Stimulated activated CD4-positive, alpha-beta T cell treated with anti-CD3 and anti-CD28 coated beads, TNF-alpha, amount 100 ng/mL, for 4 hours (primary cell): Measurements from ENCODE around the gene FBXL15.

Source experiments
- DNase-seq, 3 experiments: peaks; one replicate each; pipeline ENCODE4 v3.0.0-alpha.2; 2020; ENCODE audit warnings: low read depth in 3 of 3

The FBXL15 gene

GRCh38 chr10:102455893-102456471 is 35.3 kb downstream of the FBXL15 start:
- DNase-seq: no peak

GRCh38 chr10:102457591-102458150 is 37.0 kb downstream of the FBXL15 start:
- DNase-seq: no peak

- no peak for DNase-seq
Measured at GRCh38 chr10:102458656-102459055, 38.0 kb downstream of the FBXL15 start.

DNA sequence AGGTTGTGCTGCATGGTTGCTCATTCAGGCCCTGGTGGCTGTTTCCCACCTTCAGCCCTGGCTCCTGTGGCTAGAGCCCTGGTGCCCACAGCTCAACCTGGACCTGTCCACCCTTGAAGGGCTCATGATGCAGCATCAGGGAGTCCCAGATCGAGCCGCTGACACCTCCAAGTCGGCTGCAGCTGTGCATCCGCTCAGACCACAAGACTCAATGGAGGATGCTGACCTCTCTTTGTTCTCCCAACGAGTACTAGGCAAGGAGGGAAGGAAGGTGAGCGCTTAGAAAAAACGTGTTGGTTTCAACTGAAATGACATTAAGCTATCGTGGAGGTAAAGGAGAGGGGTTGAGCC is 40.2 kb downstream of the FBXL15 start:
- no peak for DNase-seq

DNA sequence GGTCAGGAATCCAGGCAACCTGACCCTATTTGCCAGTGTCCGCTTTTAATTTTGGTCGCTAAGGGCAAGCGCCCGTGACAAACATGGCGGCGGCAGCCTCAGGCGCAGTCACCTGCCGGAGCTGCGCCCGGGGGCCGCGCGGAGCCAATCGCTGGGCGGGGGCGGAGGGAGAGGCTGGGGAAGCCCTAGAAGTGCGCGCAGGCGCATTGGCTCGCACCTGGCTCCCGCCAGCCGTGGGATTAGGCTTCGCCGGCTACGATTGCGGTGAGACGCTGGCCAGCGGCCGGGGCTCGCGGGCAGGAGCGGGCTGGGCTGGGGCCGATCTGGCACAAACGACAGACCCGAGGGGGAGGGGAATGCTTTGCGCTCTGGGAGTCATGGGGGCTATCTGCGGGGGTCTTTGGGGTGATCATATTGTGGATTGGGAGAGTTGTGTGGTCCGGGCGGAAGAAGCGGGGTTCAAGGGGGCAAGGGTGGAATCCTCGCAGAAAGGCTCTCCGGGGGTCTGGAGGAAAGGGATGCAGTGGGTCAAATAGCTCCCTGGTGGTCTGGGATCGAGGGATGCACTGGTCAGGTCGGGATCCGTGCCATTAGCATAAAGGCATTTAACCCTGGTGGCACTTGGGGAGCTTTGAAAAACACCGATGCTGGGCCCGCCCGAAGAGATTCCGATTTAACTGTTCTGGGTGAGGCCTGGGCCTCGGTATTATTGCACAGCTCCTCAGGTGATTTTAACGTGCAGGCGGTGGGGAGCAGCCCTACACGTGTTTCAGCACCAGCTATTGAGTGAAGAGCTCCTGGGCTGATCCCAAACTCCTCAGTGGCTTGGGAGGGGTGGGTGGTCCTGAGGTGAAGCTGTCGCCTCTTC is 40.8 kb downstream of the FBXL15 start:
- peak; percentile 89 to 93 (median 90) for DNase-seq

DNA sequence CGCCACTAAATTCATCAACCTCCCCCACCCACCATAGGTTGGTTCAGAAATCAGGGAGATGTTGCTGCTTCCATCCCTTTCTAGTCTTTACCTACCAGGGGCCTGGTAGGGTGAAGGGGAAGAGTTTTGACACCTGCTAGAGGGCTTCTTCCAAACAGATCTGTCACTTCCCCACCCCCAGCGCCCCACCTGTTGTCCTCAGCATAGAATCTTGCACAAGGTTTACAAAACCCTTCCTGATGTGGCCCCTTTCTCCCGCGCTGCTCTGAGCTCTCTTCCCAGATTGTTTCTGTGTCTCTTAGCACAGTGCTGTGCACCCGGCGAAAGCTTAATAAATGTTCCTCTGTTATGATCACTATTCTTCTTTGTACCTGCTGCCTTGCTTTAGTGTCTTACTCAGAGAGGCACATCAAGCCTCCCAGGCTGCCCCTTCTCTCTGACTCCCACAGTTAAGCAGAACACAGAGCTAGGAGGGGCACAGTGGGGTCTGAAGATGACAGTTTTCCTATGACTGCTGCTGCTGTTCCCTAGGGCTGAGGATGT is 41.9 kb downstream of the FBXL15 start:
- no peak for DNase-seq

GRCh38 chr10:102463983-102464382 is 43.3 kb downstream of the FBXL15 start:
- DNase-seq: no peak

DNA sequence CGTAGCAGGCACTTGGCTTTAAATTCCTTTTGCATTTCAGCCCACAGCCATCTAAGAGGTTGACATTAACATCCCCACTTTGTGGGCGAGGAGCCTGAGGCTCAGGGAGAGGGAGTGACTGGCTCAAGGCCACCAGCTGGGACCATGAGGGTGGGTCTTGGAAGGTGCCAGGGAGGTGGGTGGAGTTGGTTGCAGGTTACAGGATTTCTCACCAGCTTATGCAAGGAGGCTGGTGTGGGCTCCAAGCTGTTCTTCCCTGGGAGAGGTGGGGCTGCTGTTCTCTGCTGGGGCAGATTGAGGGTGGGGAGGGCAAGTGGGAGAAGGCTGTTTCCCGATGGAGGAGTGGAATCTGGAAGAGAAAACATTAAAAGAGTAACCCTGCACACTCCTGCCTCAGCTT is 44.8 kb downstream of the FBXL15 start:
- DNase-seq: no peak

DNA sequence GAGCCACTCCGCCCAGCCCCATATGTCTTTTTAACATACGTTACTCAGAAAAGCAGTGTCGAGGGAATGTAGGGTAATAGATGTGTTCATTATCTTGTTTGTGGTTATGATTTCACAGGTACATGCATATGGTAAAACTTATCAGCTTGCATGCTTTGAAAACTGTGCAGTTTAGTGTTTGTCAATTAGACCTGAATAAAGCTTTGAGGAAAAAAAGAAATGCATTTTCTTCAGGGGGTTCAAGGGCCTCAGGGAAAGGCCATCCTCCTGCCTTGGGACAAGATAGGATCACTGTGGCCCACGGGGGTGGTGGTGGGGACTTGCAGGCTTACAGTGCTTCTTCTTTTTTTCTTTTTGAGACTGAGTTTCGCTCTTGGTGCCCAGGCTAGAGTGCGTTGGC is 46.7 kb downstream of the FBXL15 start:
- DNase-seq: no peak

DNA sequence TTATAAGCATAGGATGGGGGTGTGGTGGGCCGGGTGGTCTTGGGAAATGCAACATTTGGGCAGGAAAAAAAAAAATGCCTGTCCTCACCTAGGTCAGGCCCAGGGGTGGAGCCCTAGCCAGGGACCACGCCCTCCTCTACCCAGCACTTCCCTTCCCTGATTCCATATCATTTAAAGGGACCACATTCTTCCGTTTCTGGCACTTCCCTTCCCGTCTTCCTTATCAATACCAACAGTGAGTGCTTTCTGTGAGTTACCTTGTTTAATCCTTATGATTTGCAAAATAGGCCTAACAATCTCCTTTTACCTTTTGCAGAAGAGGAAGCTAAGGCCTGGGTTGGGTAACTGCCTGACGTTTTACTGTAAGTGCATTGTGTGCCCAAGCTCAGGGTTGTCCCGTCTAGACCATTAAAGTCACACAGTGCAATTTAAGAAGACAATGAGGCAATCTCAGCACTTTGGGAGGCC is 47.4 kb downstream of the FBXL15 start:
- no peak for DNase-seq

DNA sequence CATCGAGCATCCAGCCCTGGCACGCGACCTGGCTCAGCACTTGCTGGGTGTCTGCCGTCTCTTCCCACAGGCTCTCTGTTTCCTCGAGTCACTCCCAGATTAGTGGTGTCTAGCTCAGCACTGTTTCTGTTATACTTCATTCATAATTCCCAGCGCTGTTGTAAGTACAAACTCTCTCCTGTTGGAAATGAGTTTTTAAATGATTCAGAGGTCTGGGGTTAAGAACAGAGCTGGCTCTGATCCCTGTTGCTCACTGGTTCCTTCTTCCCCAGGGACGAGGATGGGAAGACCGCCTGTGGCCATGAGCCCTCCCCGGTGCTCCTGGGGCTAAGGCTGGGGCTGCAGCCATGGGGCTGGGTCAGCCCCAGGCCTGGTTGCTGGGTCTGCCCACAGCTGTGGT is 48.0 kb downstream of the FBXL15 start:
- DNase-seq: no peak

GRCh38 chr10:102470579-102471546 is 50.2 kb downstream of the FBXL15 start:
- DNase-seq: no peak
